IMR-90 (cell line): ENCODE measurements around the gene OR5B3. TPM values are rescaled to one million over a fixed set of nuclear protein-coding genes. Genes with fewer than 3 reads are reported as not detected.

Source experiments
- ATAC-seq: fragments of 200-7000 bp; cut with Tn5 transposase; 2 replicates; pipeline ENCODE4 v1.9.1; 2020; ENCODE audit warnings: low read depth, mild to moderate bottlenecking, moderate library complexity
- BruUV-seq: library from RNA; stranded (reverse); fragments of 400-500 nt; replicated peaks from 2 replicates; lab custom pipeline; 2021; lab: Mats Ljungman, UMichigan
- CTCF ChIA-PET: fragments of 300-600 bp; formaldehyde crosslinking; extraction: SDS; loops from one replicate; lab custom pipeline; 2021; ENCODE audit warnings: antibody characterized with exemption; lab: Yijun Ruan, JAX
- POLR2A ChIA-PET: fragments of 300-600 bp; sonication (Branson Sonifier 250); formaldehyde crosslinking; loops from one replicate; lab custom pipeline; 2022; ENCODE audit warnings: antibody characterized with exemption; ENCODE audit not compliant: unreplicated experiment; lab: Charles Lee
- DNase-seq: peaks from one replicate; pipeline ENCODE4 v3.0.0; 2013
- H2AFZ ChIP-seq: replicated peaks from 2 replicates; pipeline ENCODE3; 2013; ENCODE audit warnings: low read length, mild to moderate bottlenecking; ENCODE audit not compliant: poor library complexity
- H2AK5ac ChIP-seq: 2 replicates; pipeline ENCODE4 v1.6.1; 2013; ENCODE audit warnings: low read depth, low read length, inconsistent platforms
- H2AK9ac ChIP-seq: replicated peaks from 2 replicates; pipeline ENCODE3; 2013; ENCODE audit warnings: mild to moderate bottlenecking, low read depth, low read length, moderate library complexity; ENCODE audit not compliant: poor library complexity
- H2BK120ac ChIP-seq: 2 replicates; pipeline ENCODE4 v1.6.1; 2013; ENCODE audit warnings: low read depth, low read length, inconsistent platforms
- H2BK15ac ChIP-seq: 3 replicates; pipeline ENCODE4 v1.6.1; 2013; ENCODE audit warnings: low read depth, low read length, inconsistent platforms
- H2BK20ac ChIP-seq: 2 replicates; pipeline ENCODE4 v1.6.1; 2013; ENCODE audit warnings: low read depth, mild to moderate bottlenecking, inconsistent platforms, low read length, moderate library complexity
- H2BK5ac ChIP-seq: 2 replicates; pipeline ENCODE4 v1.6.1; 2013; ENCODE audit warnings: mild to moderate bottlenecking, low read depth, low read length, inconsistent platforms; ENCODE audit not compliant: poor library complexity, severe bottlenecking
- H3K14ac ChIP-seq: replicated peaks from 2 replicates; pipeline ENCODE4 v1.6.1; 2013; ENCODE audit warnings: low read depth, low read length, inconsistent platforms
- H3K18ac ChIP-seq: 2 replicates; pipeline ENCODE4 v1.6.1; 2013; ENCODE audit warnings: low read depth, low read length, control low read depth
- H3K23ac ChIP-seq: 2 replicates; pipeline ENCODE4 v1.6.1; 2013; ENCODE audit warnings: low read depth, low read length, inconsistent platforms
- H3K27ac ChIP-seq: 2 replicates; pipeline ENCODE4 v1.5.1; 2013; ENCODE audit warnings: mild to moderate bottlenecking, control low read depth, low read length; ENCODE audit not compliant: insufficient read depth
- H3K27me3 ChIP-seq: 2 replicates; pipeline ENCODE4 v1.6.1; 2013; ENCODE audit warnings: low read length; ENCODE audit not compliant: control insufficient read depth, insufficient read depth
- H3K36me3 ChIP-seq: 2 replicates; pipeline ENCODE4 v1.6.1; 2013; ENCODE audit warnings: low read length, mixed read lengths; ENCODE audit not compliant: control insufficient read depth, insufficient read depth
- H3K4ac ChIP-seq: 2 replicates; pipeline ENCODE4 v1.6.1; 2013; ENCODE audit warnings: low read depth, low read length, inconsistent platforms
- H3K4me1 ChIP-seq: 2 replicates; pipeline ENCODE4 v1.6.1; 2013; ENCODE audit warnings: low read length, mixed read lengths; ENCODE audit not compliant: control insufficient read depth, insufficient read depth
- H3K4me2 ChIP-seq: 2 replicates; pipeline ENCODE4 v1.6.1; 2013; ENCODE audit warnings: low read depth, mild to moderate bottlenecking, control low read depth, low read length, moderate library complexity
- H3K4me3 ChIP-seq: 2 replicates; pipeline ENCODE4 v1.5.1; 2013; ENCODE audit warnings: low read depth, mild to moderate bottlenecking, control low read depth, low read length, moderate library complexity; ENCODE audit not compliant: insufficient read depth
- H3K56ac ChIP-seq: 2 replicates; pipeline ENCODE4 v1.6.1; 2013; ENCODE audit warnings: low read length, inconsistent platforms; ENCODE audit not compliant: insufficient read depth; ENCODE audit errors: extremely low read depth
- H3K79me1 ChIP-seq, 2 experiments: 2 replicates each; pipeline ENCODE4 v1.6.1; 2013; ENCODE audit warnings: low read length in 2 of 2, inconsistent platforms in 1 of 2, low read depth in 1 of 2
- H3K9ac ChIP-seq: 2 replicates; pipeline ENCODE4 v1.6.1; 2013; ENCODE audit warnings: low read depth, low read length, control low read depth
- H3K9me1 ChIP-seq: 2 replicates; pipeline ENCODE4 v1.6.1; 2013; ENCODE audit warnings: low read length, inconsistent platforms; ENCODE audit not compliant: insufficient read depth
- H3K9me3 ChIP-seq: 2 replicates; pipeline ENCODE4 v1.6.1; 2013; ENCODE audit warnings: low read length; ENCODE audit not compliant: control insufficient read depth, insufficient read depth
- H4K20me1 ChIP-seq: 2 replicates; pipeline ENCODE4 v1.6.1; 2013; ENCODE audit warnings: low read length, inconsistent platforms; ENCODE audit not compliant: insufficient read depth
- H4K5ac ChIP-seq: 2 replicates; pipeline ENCODE4 v1.6.1; 2013; ENCODE audit warnings: mild to moderate bottlenecking, low read depth, low read length, control low read depth
- H4K8ac ChIP-seq, 2 experiments: 2 replicates each; pipeline ENCODE4 v1.6.1; 2013; ENCODE audit warnings: low read depth in 2 of 2, low read length in 2 of 2, control low read depth in 1 of 2, inconsistent platforms in 1 of 2
- H4K91ac ChIP-seq: 2 replicates; pipeline ENCODE4 v1.6.1; 2013; ENCODE audit warnings: low read depth, low read length, inconsistent platforms; ENCODE audit not compliant: insufficient read depth
- CEBPB ChIP-seq: IDR thresholded peaks from 2 replicates; pipeline ENCODE4 v1.6.1; 2012; ENCODE audit warnings: low read depth, low read length, improper control_type of control experiment
- CHD1 ChIP-seq: IDR thresholded peaks from 2 replicates; pipeline ENCODE4 v1.6.1; 2012; ENCODE audit warnings: low read depth, low read length, improper control_type of control experiment
- POLR2A ChIP-seq: IDR thresholded peaks from 2 replicates; pipeline ENCODE4 v1.6.1; 2012; ENCODE audit warnings: mild to moderate bottlenecking, low read depth, low read length
- RCOR1 ChIP-seq: IDR thresholded peaks from 2 replicates; pipeline ENCODE4 v1.6.1; 2012; ENCODE audit warnings: mild to moderate bottlenecking, low read length, improper control_type of control experiment; ENCODE audit not compliant: insufficient replicate concordance
- RFX5 ChIP-seq: IDR thresholded peaks from 2 replicates; pipeline ENCODE4 v1.8.0; 2012; ENCODE audit warnings: low read depth, mild to moderate bottlenecking, low read length, moderate library complexity
- SMC3 ChIP-seq: fragments of 150-350 bp; IDR thresholded peaks from 2 replicates; pipeline ENCODE4 v1.6.1; 2016; ENCODE audit warnings: low read depth, mild to moderate bottlenecking, antibody characterized with exemption, low read length, moderate library complexity
- WGBS, 2 experiments: methylation state at CpG; one replicate each; pipeline versions ENCODE4 v1.1.5 to v1.1.7; 2013; ENCODE audit warnings: missing lambda C conversion rate in 2 of 2; ENCODE audit not compliant: insufficient read length in 1 of 2; ENCODE audit errors: extremely low coverage in 2 of 2; 5-methylcytosine and 5-hydroxymethylcytosine counted together
- dilution Hi-C: fragments of 300-500 bp; cut with HindIII; formaldehyde crosslinking; loops from one replicate; pipeline ENCODE4 v1.14.3; 2018; ENCODE audit warnings: low sequenced_read_pairs; ENCODE audit not compliant: unreplicated experiment
- in situ Hi-C: fragments of 300-500 bp; cut with MboI; formaldehyde crosslinking; loops from 3 replicates; pipeline ENCODE4 v1.14.3; 2019; ENCODE audit warnings: low sequenced_read_pairs, inconsistent platforms, mixed read lengths
- intact Hi-C: fragments of 100-400 bp; cut with micrococcal nuclease; formaldehyde crosslinking; loops from 2 replicates; pipeline ENCODE4 v1.10.0; 2022
- polyA plus RNA-seq, 3 experiments: library from polyadenylated mRNA; depleted of rRNA; stranded (reverse); fragments of >200 nt; gene quantifications; 2 replicates each; pipeline ENCODE4 v1.2.3, GENCODE V29; 2012; ENCODE audit warnings: low replicate concordance in 1 of 3
- total RNA-seq: library from RNA; depleted of rRNA; stranded (reverse); fragments of >200 nt; gene quantifications from 2 replicates; pipeline ENCODE4 v1.2.3, GENCODE V29; 2012

Gene OR5B3
- total and polyA plus RNA-seq, 2 of the 4 experiments (the other 2 are of a cell fraction) = not detected

- DNase-seq (no peak), ATAC-seq (no peak)
- no peak within 1 kb of the TSS for H3K4me2 ChIP-seq
- H3K56ac ChIP-seq = no peak within 1 kb of the TSS
- no peak within 1 kb of the TSS for H3K4ac ChIP-seq
- no peak within 1 kb of the TSS for H4K5ac ChIP-seq
- H3K14ac ChIP-seq = no peak within 1 kb of the TSS
- no peak for TF ChIP-seq SMC3
- TF ChIP-seq POLR2A = no peak
- TF ChIP-seq CHD1 = no peak
- no peak for TF ChIP-seq RFX5
- no peak for TF ChIP-seq CEBPB
- no peak for TF ChIP-seq RCOR1
- no peak within 1 kb of the TSS for H2AK9ac ChIP-seq
- H3K79me1 ChIP-seq = no peaks in the 10 kb centered on the region
- no peak within 1 kb of the TSS for H2BK20ac ChIP-seq
- no TSS peak for BruUV-seq
- H4K91ac ChIP-seq = no peak within 1 kb of the TSS
- ChIA-PET CTCF (no interaction called here), POLR2A (no interaction called here)
- in situ Hi-C loops (no loop called here), dilution Hi-C loops (no loop called here), intact Hi-C loops (no loop called here)
- H2BK120ac ChIP-seq = no peak within 1 kb of the TSS
- no peaks in the 10 kb centered on the region for H3K9me1 ChIP-seq
- no peak within 1 kb of the TSS for H3K23ac ChIP-seq
- H3K27ac ChIP-seq = no peak within 1 kb of the TSS
- H2AK5ac ChIP-seq = no peak within 1 kb of the TSS
- H2AFZ ChIP-seq = no peak within 1 kb of the TSS
- H3K27me3 ChIP-seq = no peaks in the 10 kb centered on the region
- H3K36me3 ChIP-seq = no peaks in the 10 kb centered on the region
- peaks cover 16% of the 10 kb centered on the region for H3K9me3 ChIP-seq
- no peak within 1 kb of the TSS for H2BK15ac ChIP-seq
- H3K4me1 ChIP-seq = peaks cover 2% of the 10 kb centered on the region; the same call in 1 of the 2 replicates
- WGBS, 2 experiments = no CpG with 5 or more reads among the region's 1 CpG
- no peak within 1 kb of the TSS for H3K18ac ChIP-seq
- no peaks in the 10 kb centered on the region for H4K20me1 ChIP-seq
- H3K4me3 ChIP-seq = no peak within 1 kb of the TSS
- H3K9ac ChIP-seq = no peak within 1 kb of the TSS
- no peak within 1 kb of the TSS for H4K8ac ChIP-seq
- H2BK5ac ChIP-seq = no peak within 1 kb of the TSS
These were observed 35.5 kb upstream of the OR5B3 start, which contains the start of gene OR5B12 for GRCh38 chr11:58442136-58442535. TSS of gene OR5B12 (minus strand) at chr11:58442236. CDS start at chr11:58440151, 2,085 bp downstream.
